HepG2 (cell line): ENCODE measurements around the gene ATP2C2. TPM values are rescaled to one million over a fixed set of nuclear protein-coding genes. Genes with fewer than 3 reads are reported as not detected.

Source experiments
- ATAC-seq: fragments of 200-7000 bp; cut with Tn5 transposase; 3 replicates; pipeline ENCODE4 v1.9.1; 2020; ENCODE audit warnings: mild to moderate bottlenecking, moderate library complexity
- BruUV-seq: library from RNA; stranded (reverse); fragments of 400-500 nt; replicated peaks from 2 replicates; lab custom pipeline; 2021; lab: Mats Ljungman, UMichigan
- CTCF ChIA-PET: fragments of 300-600 bp; formaldehyde crosslinking; extraction: SDS; loops from one replicate; lab custom pipeline; 2021; ENCODE audit warnings: low total read pairs, inconsistent platforms, low intra/inter-chr PET ratio; lab: Yijun Ruan, JAX
- POLR2A ChIA-PET: fragments of 350-600 bp; sonication (Branson Sonifier 250); formaldehyde crosslinking; loops from one replicate; lab custom pipeline; 2020; ENCODE audit warnings: antibody characterized with exemption, inconsistent platforms; lab: Yijun Ruan, JAX
- DNase-seq: peaks from one replicate; pipeline ENCODE4 v3.0.0-alpha.2; 2015; ENCODE audit warnings: low spot score
- FAIRE-seq: peaks from 3 replicates; lab custom pipeline; 2011; peaks lifted over from hg19 to GRCh38; lab: Jason Lieb, UNC
- H2AFZ ChIP-seq: one replicate; pipeline ENCODE4 v1.6.1; 2011; ENCODE audit warnings: low read length, inconsistent platforms
- H3K27ac ChIP-seq: fragments of 300-600 bp; 3 replicates; pipeline ENCODE4 v1.8.0; 2011; ENCODE audit warnings: mixed run types, mild to moderate bottlenecking, mixed read lengths, low read length, inconsistent platforms; ENCODE audit not compliant: insufficient read depth; ENCODE audit errors: extremely low read length
- H3K27me3 ChIP-seq, 2 experiments: fragments of 200-600 bp in 1 of 2; 2 replicates in 1 of 2; 3 replicates in 1 of 2; pipeline versions ENCODE4 v1.6.0 to v1.8.0; 2011; ENCODE audit warnings: low read length in 2 of 2, mild to moderate bottlenecking in 2 of 2, moderate library complexity in 2 of 2, inconsistent platforms in 1 of 2; ENCODE audit not compliant: insufficient read depth in 2 of 2, control insufficient read depth in 1 of 2
- H3K36me3 ChIP-seq, 2 experiments: fragments of 200-600 bp in 1 of 2; replicated peaks in 1 of 2; 2 replicates in 1 of 2; 3 replicates in 1 of 2; pipeline versions ENCODE4 v1.5.1 to v1.8.0; 2011; ENCODE audit warnings: low read length in 2 of 2, inconsistent platforms in 1 of 2; ENCODE audit not compliant: insufficient read depth in 2 of 2, control insufficient read depth in 1 of 2
- H3K4me1 ChIP-seq: 2 replicates; pipeline ENCODE4 v1.5.1; 2012; ENCODE audit warnings: low read length, inconsistent platforms; ENCODE audit not compliant: insufficient read depth
- H3K4me2 ChIP-seq: 2 replicates; pipeline ENCODE4 v1.6.0; 2011; ENCODE audit warnings: low read depth, low read length, inconsistent platforms
- H3K4me3 ChIP-seq, 3 experiments: fragments of 200-600 bp in 1 of 3; sonication (generic), shearing (Covaris generic) in 1 of 3; replicated peaks in 1 of 3; 2 replicates each; pipeline ENCODE4 v1.5.1; 2011 to 2016; ENCODE audit warnings: low read length in 3 of 3, inconsistent platforms in 2 of 3, low read depth in 2 of 3, mild to moderate bottlenecking in 2 of 3, control low read depth in 1 of 3, mixed read lengths in 1 of 3; ENCODE audit not compliant: insufficient read depth in 1 of 3
- H3K79me2 ChIP-seq: one replicate; pipeline ENCODE4 v1.6.1; 2011; ENCODE audit warnings: low read length, inconsistent platforms; ENCODE audit not compliant: insufficient read depth
- H3K9ac ChIP-seq: 2 replicates; pipeline ENCODE4 v1.6.0; 2011; ENCODE audit warnings: mild to moderate bottlenecking, low read depth, low read length, inconsistent platforms; ENCODE audit not compliant: insufficient read depth
- H3K9me3 ChIP-seq: 2 replicates; pipeline ENCODE4 v1.5.1; 2012; ENCODE audit warnings: mild to moderate bottlenecking, low read length
- H4K20me1 ChIP-seq: 2 replicates; pipeline ENCODE4 v1.6.0; 2011; ENCODE audit warnings: inconsistent platforms, mild to moderate bottlenecking, low read length, moderate library complexity; ENCODE audit not compliant: insufficient read depth
- GATA4 ChIP-seq: sonication (generic); IDR thresholded peaks from 2 replicates; pipeline ENCODE4 v1.6.1; 2016; ENCODE audit warnings: antibody characterized with exemption, low read depth, borderline replicate concordance
- HMGA1 ChIP-seq: sonication (generic); formaldehyde crosslinking; conservative IDR thresholded peaks from 2 replicates; pipeline ENCODE4 v1.4.0; 2020; ENCODE audit warnings: missing genetic modification reagents
- IRF1 ChIP-seq: sonication (generic); formaldehyde crosslinking; IDR thresholded peaks from 2 replicates; pipeline ENCODE4 v1.4.0; 2020; ENCODE audit warnings: low read depth, mild to moderate bottlenecking, missing genetic modification reagents
- KLF12 ChIP-seq: sonication (generic); formaldehyde crosslinking; IDR thresholded peaks from 2 replicates; pipeline ENCODE4 v1.4.0; 2020; ENCODE audit warnings: missing genetic modification reagents, borderline replicate concordance
- KMT2A ChIP-seq: sonication (generic); formaldehyde crosslinking; IDR thresholded peaks from 2 replicates; pipeline ENCODE4 v1.4.0; 2020; ENCODE audit warnings: missing genetic modification reagents
- NR2F1 ChIP-seq, 2 experiments: fragments of 450-650 bp in 1 of 2; formaldehyde crosslinking in 1 of 2; IDR thresholded peaks; 2 replicates each; pipeline versions ENCODE4 v1.5.0 to v1.6.1; 2016 to 2020; ENCODE audit warnings: mild to moderate bottlenecking in 1 of 2, missing compliant biosample characterization in 1 of 2, missing genetic modification reagents in 1 of 2, moderate library complexity in 1 of 2
- PATZ1 ChIP-seq: sonication (generic); formaldehyde crosslinking; IDR thresholded peaks from 2 replicates; pipeline ENCODE4 v1.4.0; 2020; ENCODE audit warnings: missing genetic modification reagents
- PAXIP1 ChIP-seq: sonication (generic); formaldehyde crosslinking; conservative IDR thresholded peaks from 2 replicates; pipeline ENCODE4 v1.4.0; 2020; ENCODE audit warnings: mild to moderate bottlenecking, missing genetic modification reagents, moderate library complexity
- SMAD1 ChIP-seq: sonication (generic); formaldehyde crosslinking; IDR thresholded peaks from 2 replicates; pipeline ENCODE4 v1.4.0; 2020; ENCODE audit warnings: missing genetic modification reagents, low read depth, mild to moderate bottlenecking, borderline replicate concordance
- THAP11 ChIP-seq: IDR thresholded peaks from 2 replicates; pipeline ENCODE4 v1.6.1; 2016; ENCODE audit warnings: missing biosample characterization, missing genetic modification reagents
- ZNF574 ChIP-seq: sonication (generic); formaldehyde crosslinking; IDR thresholded peaks from 2 replicates; pipeline ENCODE4 v1.4.0; 2020; ENCODE audit warnings: missing genetic modification reagents
- WGBS: methylation state at CpG from one replicate; pipeline ENCODE4 v1.1.6; 2017; ENCODE audit warnings: low lambda C conversion rate; 5-methylcytosine and 5-hydroxymethylcytosine counted together
- in situ Hi-C: cut with HindIII; loops from 2 replicates; pipeline ENCODE4 v1.10.0; 2017; ENCODE audit warnings: low pct_unique_long_range_greater_than_20kb; ENCODE audit not compliant: extremely low pct_ligation_motif_present
- intact Hi-C: fragments of 100-400 bp; cut with micrococcal nuclease; formaldehyde crosslinking; loops from one replicate; pipeline ENCODE4 v1.10.0; 2022; ENCODE audit not compliant: unreplicated experiment
- polyA plus RNA-seq, 8 experiments: library from polyadenylated mRNA; depleted of rRNA in 3 of 8; stranded (reverse) in 7 of 8; unstranded in 1 of 8; fragments of >200 nt; fragmentation: Illumina TruSeq in 4 of 8; extraction: Trizol in 4 of 8; gene quantifications; 2 replicates each; pipeline versions ENCODE4 v1.2.1 to v1.2.3, GENCODE V29; 2011 to 2016; ENCODE audit warnings: low read depth in 4 of 8, missing spikeins in 1 of 8, mixed read lengths in 1 of 8; ENCODE audit not compliant: insufficient read depth in 1 of 8
- total RNA-seq, 5 experiments: library from RNA; depleted of rRNA; stranded (reverse); fragments of >200 nt; fragmentation: Illumina TruSeq; extraction: Trizol; gene quantifications; 2 replicates each; pipeline ENCODE4 v1.2.3, GENCODE V29; 2016; ENCODE audit warnings: low read depth in 1 of 5

ATP2C2 gene
- total and polyA plus RNA-seq, 2 of the 13 experiments (the other 11 are each of a cell fraction or from before 2014, with no cell fraction given): 0.07 TPM; not detected in 1

GRCh38 chr16:84319146-84319760, 49.1 kb upstream of the ATP2C2 start (continued):
- no peak for TF ChIP-seq PATZ1 (CRISPR knock-in tag)
- TF ChIP-seq HMGA1 (CRISPR knock-in tag): no peak
- no peak for TF ChIP-seq IRF1 (CRISPR knock-in tag)

- no peaks in the 10 kb centered on the region for H3K36me3 ChIP-seq
- 4% methylated on average over 5 of the region's 5 CpGs for WGBS
- H3K79me2 ChIP-seq: no peaks in the 10 kb centered on the region
- H3K27me3 ChIP-seq: peaks cover 1 to 30% of the 10 kb centered on the region in 2 experiments; a peak in 3 of 5 replicates
- H3K9me3 ChIP-seq: peaks cover 5% of the 10 kb centered on the region
- ChIA-PET POLR2A (no interaction called here), CTCF (no interaction called here)
- ATAC-seq (no peak), DNase-seq (no peak), FAIRE-seq (no peak)
- intact Hi-C loops (no loop called here), in situ Hi-C loops (no loop called here)
- no peaks in the 10 kb centered on the region for H3K4me1 ChIP-seq
- no peak overlapping the region for H3K4me3 ChIP-seq
- H4K20me1 ChIP-seq: no peaks in the 10 kb centered on the region
- no peak overlapping the region for H2AFZ ChIP-seq
- no peak overlapping the region for H3K9ac ChIP-seq
- H3K27ac ChIP-seq: no peak overlapping the region
- BruUV-seq: no TSS peak
- no peak overlapping the region for H3K4me2 ChIP-seq
- no peak for TF ChIP-seq KLF12
- no peak for TF ChIP-seq KMT2A (CRISPR knock-in tag)
- no peak for TF ChIP-seq ZNF574 (CRISPR knock-in tag)
- no peak for TF ChIP-seq GATA4
- TF ChIP-seq PAXIP1: no peak
- no peak for TF ChIP-seq NR2F1 (CRISPR knock-in tag; IDR thresholded peaks at IDR 0.05)
- TF ChIP-seq THAP11 (CRISPR knock-in tag): no peak
- TF ChIP-seq SMAD1: no peak
Observed at GRCh38 chr16:84320511-84320910, 47.8 kb upstream of the ATP2C2 start.
